Effector CD8-positive, alpha-beta T cell (primary cell): ENCODE measurements around the gene KCNK6.
"Not testable (repeated sequence)": the region's sequence is repeated elsewhere in the genome, so short reads cannot be mapped to it uniquely, and the experiment has no call there.

Source experiments
- DNase-seq: peaks from one replicate; lab custom pipeline; 2025; lab: John Stamatoyannopoulos, UW

Gene KCNK6

DNA sequence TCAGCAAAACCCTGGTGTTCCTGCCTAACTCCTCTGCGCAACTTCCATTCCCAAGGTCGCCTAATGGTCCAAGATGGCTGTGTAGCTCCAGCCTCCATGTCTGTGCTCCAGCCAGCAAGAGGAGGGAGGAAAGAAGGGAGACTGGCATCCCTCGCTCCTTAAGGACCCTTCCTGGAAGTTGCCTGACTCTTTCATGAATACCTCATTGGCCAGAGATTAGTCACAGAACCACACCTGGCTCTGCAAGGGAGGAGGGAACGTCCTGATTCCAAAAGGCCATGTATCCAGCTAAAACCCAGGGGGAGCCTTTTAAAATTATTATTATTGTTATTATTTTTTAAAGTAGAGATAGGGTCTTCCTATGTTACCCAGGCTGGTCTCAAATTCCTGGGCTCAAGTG lies 4.8 kb downstream of the KCNK6 start:
- DNase-seq: no peak

GRCh38 chr19:38326591-38326990 lies 6.9 kb downstream of the KCNK6 start:
- no peak for DNase-seq

GRCh38 chr19:38329651-38330050 lies 10.0 kb downstream of the KCNK6 start:
- DNase-seq: no peak

DNA sequence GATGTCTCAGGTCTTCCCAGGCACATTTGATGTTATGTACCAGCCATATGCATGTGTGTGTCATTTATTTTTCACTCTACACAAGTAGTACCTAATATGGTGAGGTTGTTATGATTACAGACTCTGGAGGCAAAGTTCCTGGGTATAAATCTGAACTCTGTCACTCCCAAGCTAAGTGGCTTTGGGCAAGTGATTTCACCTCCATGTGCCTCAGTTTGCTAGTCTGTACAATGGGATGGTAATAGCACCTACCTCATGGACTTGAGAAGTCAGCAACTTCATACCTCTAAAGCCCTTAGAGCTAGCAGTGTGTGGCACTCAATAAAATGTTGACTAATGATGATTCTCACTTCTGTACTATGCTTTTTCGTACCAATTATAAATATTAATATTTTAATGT lies 12.1 kb downstream of the KCNK6 start:
- no peak for DNase-seq

- DNase-seq: no peak
These were observed 13.6 kb downstream of the KCNK6 start for GRCh38 chr19:38333245-38333644.

GRCh38 chr19:38335949-38336637 lies 16.4 kb downstream of the KCNK6 start:
- peak; percentile 86 for DNase-seq

DNA sequence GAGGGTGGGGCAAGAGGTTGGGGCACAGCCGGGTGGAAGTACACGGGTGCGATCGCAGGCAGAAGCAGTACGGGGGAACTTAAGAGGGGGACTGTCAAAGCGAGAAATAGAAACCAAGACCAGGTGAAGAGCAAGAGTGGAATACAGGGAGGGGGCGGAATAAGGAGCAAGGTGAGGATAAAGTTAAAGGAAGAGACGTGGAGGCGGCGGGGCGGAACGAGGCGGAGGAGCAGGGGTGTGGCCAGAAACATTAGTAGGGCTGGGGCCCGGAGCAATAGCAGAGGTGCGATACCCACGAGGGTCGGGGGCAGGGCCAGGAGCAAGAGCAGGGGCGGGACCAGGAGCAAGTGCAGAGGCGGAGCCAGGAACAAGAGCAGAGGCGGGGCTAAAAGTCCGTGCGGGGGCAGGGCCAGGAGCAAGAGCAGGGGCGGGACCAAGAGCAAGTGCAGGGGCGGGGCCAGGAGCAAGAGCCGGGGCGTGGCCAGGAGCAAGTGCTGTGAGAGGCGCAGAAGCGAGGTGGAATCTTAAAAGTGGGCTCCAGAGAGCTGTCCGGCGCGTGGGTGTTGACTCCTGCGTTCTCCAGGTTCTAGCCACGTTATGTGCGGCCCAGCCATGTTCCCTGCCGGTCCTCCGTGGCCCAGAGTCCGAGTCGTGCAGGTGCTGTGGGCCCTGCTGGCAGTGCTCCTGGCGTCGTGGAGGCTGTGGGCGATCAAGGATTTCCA lies 17.2 kb downstream of the KCNK6 start:
- peak; percentile 92 for DNase-seq

DNA sequence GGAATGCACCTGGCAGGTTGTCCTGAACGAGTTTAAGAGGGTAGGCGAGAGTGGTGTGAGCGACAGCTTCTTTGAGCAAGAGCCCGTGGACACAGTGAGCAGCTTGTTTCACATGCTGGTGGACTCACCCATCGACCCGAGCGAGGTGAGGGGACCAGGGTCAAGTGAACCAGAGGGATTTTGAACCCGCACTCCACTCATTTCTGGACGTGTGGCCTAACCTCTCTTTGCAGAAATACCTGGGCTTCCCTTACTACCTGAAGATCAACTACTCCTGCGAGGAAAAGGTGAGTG lies 17.7 kb downstream of the KCNK6 start:
- DNase-seq: no peak

- DNase-seq: not testable (repeated sequence)
These were observed 19.4 kb downstream of the KCNK6 start for GRCh38 chr19:38339011-38339410.

DNA sequence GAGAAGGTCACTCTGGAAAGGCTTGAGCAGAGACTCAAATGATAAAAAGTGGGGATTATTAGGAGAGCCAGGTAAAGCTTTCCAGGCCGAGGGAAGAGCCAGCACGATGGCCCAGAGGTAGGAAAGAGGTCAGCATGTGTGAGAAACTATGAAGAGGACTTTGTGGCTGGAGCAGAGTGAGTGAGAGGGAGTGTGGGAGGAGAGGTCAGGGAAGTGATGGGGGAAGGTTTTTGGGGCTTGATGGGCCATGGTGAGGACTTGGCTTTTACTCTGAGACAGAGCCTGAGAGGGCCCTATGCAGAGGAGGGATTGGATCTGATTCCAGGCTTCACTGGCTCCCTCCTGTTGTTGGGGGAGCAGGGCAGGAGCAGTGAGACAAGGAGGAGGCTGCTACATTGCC lies 21.3 kb downstream of the KCNK6 start:
- no peak for DNase-seq

GRCh38 chr19:38346837-38347236 lies 27.2 kb downstream of the KCNK6 start:
- no peak for DNase-seq

DNA sequence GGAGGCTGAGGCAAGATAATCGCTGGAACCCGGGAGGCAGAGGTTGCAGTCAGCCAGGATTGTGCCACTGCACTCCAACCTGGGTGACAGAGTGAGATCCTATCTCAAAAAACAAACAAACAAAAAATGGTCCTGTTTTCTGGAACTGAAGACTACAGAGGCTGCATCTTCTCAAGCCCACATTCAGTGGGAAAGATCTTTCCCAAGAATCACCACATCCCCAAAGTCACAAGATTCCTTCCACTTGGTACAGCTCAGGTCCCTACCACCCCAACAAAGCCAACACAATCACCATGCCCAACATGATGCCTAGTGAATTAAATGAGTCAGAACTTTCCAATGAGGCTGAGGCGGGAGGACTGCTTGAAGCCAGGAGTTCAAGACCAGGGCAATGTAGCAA lies 31.2 kb downstream of the KCNK6 start:
- DNase-seq: no peak

- no peak for DNase-seq
These were observed 32.3 kb downstream of the KCNK6 start for GRCh38 chr19:38351865-38352395.

DNA sequence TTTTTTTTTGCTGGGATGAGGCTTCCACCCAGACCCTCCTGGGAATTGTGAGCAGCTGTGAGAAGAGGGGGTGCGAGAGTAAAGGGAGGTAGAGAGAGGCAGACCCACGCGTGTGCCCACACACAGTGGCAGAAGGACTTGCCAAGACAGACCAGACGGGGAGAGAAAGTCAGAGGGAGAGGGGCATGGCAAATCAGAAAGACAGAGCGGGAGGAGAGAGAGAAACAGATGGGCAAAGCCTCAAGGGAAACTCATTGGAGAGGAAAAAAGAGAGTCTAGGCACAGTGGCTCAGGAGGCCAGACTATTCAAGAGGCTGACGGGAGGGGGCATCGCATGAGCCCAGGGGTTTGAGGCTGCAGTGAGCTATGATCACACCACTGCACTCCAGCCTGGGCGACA lies 33.0 kb downstream of the KCNK6 start:
- no peak for DNase-seq

DNA sequence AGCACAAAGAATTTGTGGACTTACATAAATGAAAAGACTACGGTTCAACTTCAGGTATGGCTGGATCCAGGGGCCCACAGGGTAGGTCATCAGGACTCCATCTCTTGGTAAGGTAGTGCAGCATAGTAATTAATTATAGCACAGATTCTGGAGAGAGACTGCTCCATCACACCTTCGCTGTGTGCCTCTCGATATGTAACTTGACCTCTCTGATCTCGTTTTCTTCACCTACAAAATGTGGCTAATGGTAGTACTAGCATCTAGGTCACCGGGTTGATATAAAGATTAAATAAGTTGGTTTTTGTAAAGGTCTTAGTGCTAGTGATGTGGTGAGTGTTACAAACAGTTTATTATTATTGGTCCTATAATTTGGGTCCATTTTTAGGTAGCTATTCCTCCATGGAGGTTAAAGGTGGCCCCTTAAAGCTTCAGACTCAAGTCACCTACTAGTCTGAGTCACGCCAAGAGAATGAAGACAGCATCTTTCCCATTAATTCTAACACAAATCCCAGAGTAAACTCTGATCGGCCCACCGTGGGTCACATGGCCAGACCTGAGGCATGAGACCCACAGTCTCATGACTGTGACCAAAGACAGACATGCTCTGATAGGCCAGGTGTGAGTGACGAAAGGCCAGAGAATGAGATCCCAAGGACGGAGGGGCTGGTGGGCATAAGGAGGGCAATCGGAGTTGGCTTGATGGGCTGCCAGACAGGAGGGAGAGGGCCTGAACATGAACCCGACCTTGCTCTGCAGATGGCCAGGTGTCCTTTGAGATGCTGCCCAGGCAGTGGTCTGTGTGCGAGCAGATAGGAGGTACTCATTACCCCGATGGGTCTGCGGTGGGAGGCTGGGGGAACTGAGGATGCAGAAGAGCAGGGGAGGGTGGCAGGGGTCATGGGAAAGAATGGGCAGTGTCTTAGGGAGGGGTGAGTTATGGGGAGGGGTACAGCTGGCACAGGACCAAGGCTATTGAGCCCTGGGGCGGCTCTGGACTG lies 36.4 kb downstream of the KCNK6 start:
- no peak for DNase-seq

DNA sequence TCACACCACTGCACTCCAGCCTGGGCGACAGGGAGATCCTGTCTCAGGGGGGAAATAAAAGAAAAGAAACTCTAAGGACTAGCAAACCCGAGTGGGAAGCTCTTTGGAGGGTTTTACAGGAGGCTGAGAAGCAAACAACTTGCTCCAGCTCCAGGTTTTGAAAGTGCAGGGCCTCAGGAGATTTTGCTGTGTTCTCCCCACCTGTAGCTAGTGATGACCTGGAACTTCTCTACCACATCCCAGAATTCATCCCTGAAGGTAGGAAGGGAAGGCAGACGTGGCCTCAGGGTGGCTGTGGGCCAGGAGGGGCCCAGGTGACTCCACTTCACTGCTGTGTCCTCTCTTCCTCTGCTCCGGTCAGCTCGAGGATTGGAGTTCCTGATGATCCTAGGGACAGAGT lies 38.4 kb downstream of the KCNK6 start:
- no peak for DNase-seq

GRCh38 chr19:38359242-38360021 lies 39.8 kb downstream of the KCNK6 start:
- no peak for DNase-seq

DNA sequence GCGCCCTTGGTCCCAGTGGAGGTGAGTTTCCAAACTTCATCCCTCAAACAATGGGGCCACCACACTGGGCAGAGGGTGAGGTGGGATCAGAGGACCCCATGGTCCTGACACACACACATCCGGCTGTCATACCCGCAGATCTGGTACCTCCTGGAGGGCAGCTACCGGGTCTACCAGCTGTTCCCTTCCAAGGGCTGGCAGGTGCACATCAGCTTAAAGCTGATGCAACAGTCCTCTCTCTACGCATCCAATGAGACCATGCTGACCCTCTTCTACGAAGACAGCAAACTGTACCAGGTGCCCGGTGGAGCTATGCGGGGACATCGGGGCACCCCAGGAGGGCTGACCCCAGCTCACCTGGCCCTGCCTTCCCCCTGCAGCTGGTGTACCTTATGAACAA lies 40.7 kb downstream of the KCNK6 start:
- DNase-seq: no peak

- no peak for DNase-seq
These were observed 41.4 kb downstream of the KCNK6 start for GRCh38 chr19:38360839-38361631.

DNA sequence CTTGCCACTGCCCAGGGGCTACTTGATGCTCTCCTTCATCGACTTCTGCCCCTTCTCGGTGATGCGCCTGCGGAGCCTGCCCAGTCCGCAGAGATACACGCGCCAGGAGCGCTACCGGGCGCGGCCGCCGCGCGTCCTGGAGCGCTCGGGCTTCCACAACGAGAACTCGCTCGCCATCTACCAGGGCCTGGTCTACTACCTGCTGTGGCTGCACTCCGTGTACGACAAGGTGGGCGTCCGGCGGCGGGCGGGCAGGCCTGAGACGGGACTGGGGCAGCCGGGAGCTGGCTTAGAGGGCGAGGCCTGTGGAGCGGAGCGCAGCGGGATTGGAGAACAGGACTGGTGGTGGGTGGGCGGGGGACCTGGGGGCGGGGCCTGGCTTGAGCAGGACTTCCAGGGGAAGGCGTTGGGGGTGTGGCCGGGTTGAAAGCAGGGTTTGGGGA lies 42.0 kb downstream of the KCNK6 start:
- peak; percentile 49 for DNase-seq
